GM12878 (cell line): Measurements from ENCODE around the gene HID1. TPM values are rescaled to one million over a fixed set of nuclear protein-coding genes. Genes with fewer than 3 reads are reported as not detected.

Experiments used
- ATAC-seq: fragments of 200-7000 bp; cut with Tn5 transposase; 3 replicates; pipeline ENCODE4 v1.9.1; 2020; ENCODE audit warnings: mild to moderate bottlenecking, moderate library complexity
- BruUV-seq: library from RNA; stranded (reverse); fragments of 400-500 nt; replicated peaks from 2 replicates; lab custom pipeline; 2021; lab: Mats Ljungman, UMichigan
- CTCF ChIA-PET: fragments of 300-600 bp; sonication (Branson Sonifier 250); formaldehyde crosslinking; extraction: SDS; loops from one replicate; lab custom pipeline; 2021; ENCODE audit warnings: inconsistent platforms; lab: Yijun Ruan, JAX
- POLR2A ChIA-PET: fragments of 350-600 bp; formaldehyde crosslinking; extraction: SDS; loops from one replicate; lab custom pipeline; 2021; ENCODE audit warnings: inconsistent platforms; lab: Charles Lee
- RAD21 ChIA-PET: fragments of 300-600 bp; sonication (Branson Sonifier 250); formaldehyde crosslinking; loops from one replicate; lab custom pipeline; 2023; ENCODE audit warnings: antibody characterized with exemption; ENCODE audit not compliant: unreplicated experiment; lab: Charles Lee
- SMC1A ChIA-PET: fragments of 300-600 bp; sonication (Branson Sonifier 250); formaldehyde crosslinking; loops from one replicate; lab custom pipeline; 2023; ENCODE audit not compliant: unreplicated experiment, uncharacterized antibody; lab: Charles Lee
- DNase-seq: peaks from one replicate; pipeline ENCODE4 v3.0.0-alpha.2; 2011; ENCODE audit warnings: low read depth, low spot score
- FAIRE-seq: peaks from 3 replicates; lab custom pipeline; 2011; peaks lifted over from hg19 to GRCh38; lab: Jason Lieb, UNC
- H2AFZ ChIP-seq: 2 replicates; pipeline ENCODE4 v1.6.0; 2011; ENCODE audit warnings: low read depth, low read length, control low read depth; ENCODE audit not compliant: control insufficient read depth
- H3K27ac ChIP-seq: 2 replicates; pipeline ENCODE4 v1.5.1; 2011; ENCODE audit warnings: control low read depth; ENCODE audit not compliant: control insufficient read depth, insufficient read depth
- H3K27me3 ChIP-seq, 2 experiments: replicated peaks in 1 of 2; 2 replicates each; pipeline versions ENCODE4 v1.6.0 to v1.6.1; 2011; ENCODE audit warnings: low read length in 1 of 2; ENCODE audit not compliant: control insufficient read depth in 2 of 2, insufficient read depth in 2 of 2
- H3K36me3 ChIP-seq, 2 experiments: 2 replicates each; pipeline ENCODE4 v1.5.1; 2011; ENCODE audit warnings: low read length in 1 of 2; ENCODE audit not compliant: control insufficient read depth in 2 of 2, insufficient read depth in 2 of 2
- H3K4me1 ChIP-seq: 2 replicates; pipeline ENCODE4 v1.6.1; 2011; ENCODE audit warnings: mild to moderate bottlenecking, low read length, moderate library complexity, mixed read lengths; ENCODE audit not compliant: control insufficient read depth, insufficient read depth
- H3K4me2 ChIP-seq: 2 replicates; pipeline ENCODE4 v1.6.0; 2011; ENCODE audit warnings: control low read depth; ENCODE audit not compliant: control insufficient read depth, insufficient read depth
- H3K4me3 ChIP-seq: fragments of 200-600 bp; sonication (generic); 2 replicates; pipeline ENCODE4 v1.5.1; 2016
- H3K79me2 ChIP-seq: 2 replicates; pipeline ENCODE4 v1.6.0; 2011; ENCODE audit warnings: low read length; ENCODE audit not compliant: control insufficient read depth, insufficient read depth
- H3K9ac ChIP-seq: 2 replicates; pipeline ENCODE4 v1.8.0; 2011; ENCODE audit warnings: low read length, control low read depth, mixed read lengths; ENCODE audit not compliant: control insufficient read depth, insufficient read depth
- H3K9me3 ChIP-seq: replicated peaks from 3 replicates; pipeline ENCODE4 v1.5.1; 2011; ENCODE audit warnings: mild to moderate bottlenecking, low read length; ENCODE audit not compliant: control insufficient read depth, insufficient read depth
- H4K20me1 ChIP-seq: 2 replicates; pipeline ENCODE4 v1.6.0; 2011; ENCODE audit not compliant: control insufficient read depth, insufficient read depth
- ASH2L ChIP-seq: fragments of 300-600, 200-600 bp; sonication (generic); IDR thresholded peaks from 2 replicates; pipeline ENCODE4 v1.6.1; 2017; ENCODE audit warnings: low read depth, mild to moderate bottlenecking, borderline replicate concordance
- BACH1 ChIP-seq: fragments of 450-650 bp; IDR thresholded peaks from 2 replicates; pipeline ENCODE4 v1.6.1; 2017; ENCODE audit warnings: mild to moderate bottlenecking, borderline replicate concordance
- GABPA ChIP-seq: IDR thresholded peaks from 2 replicates; pipeline ENCODE4 v1.6.1; 2014; ENCODE audit warnings: antibody characterized with exemption, low read depth, mild to moderate bottlenecking, inconsistent platforms
- POLR2A ChIP-seq: IDR thresholded peaks from 2 replicates; pipeline ENCODE4 v1.6.1; 2011; ENCODE audit warnings: low read depth, mild to moderate bottlenecking, low read length
- RELA ChIP-seq: fragments of 450-650 bp; IDR thresholded peaks from 2 replicates; pipeline ENCODE4 v1.8.0; 2014; ENCODE audit warnings: borderline replicate concordance; ENCODE audit not compliant: partially characterized antibody
- TBL1XR1 ChIP-seq: IDR thresholded peaks from 2 replicates; pipeline ENCODE4 v1.6.1; 2012; ENCODE audit warnings: low read depth, low read length, improper control_type of control experiment
- TCF7 ChIP-seq: IDR thresholded peaks from 2 replicates; pipeline ENCODE4 v1.6.1; 2014; ENCODE audit warnings: antibody characterized with exemption, borderline replicate concordance
- ZNF622 ChIP-seq: fragments of 450-650 bp; IDR thresholded peaks from 2 replicates; pipeline ENCODE4 v1.6.1; 2017; ENCODE audit warnings: mild to moderate bottlenecking, inconsistent platforms
- WGBS: methylation state at CpG from one replicate; pipeline ENCODE4 v1.1.6; 2016; ENCODE audit warnings: low lambda C conversion rate; ENCODE audit not compliant: insufficient replicate concordance, insufficient coverage; ENCODE audit errors: missing lambda C conversion rate; 5-methylcytosine and 5-hydroxymethylcytosine counted together
- in situ Hi-C: fragments of 300-500 bp; cut with MboI; formaldehyde crosslinking; loops from 9 replicates; pipeline ENCODE4 v1.14.3; 2018; ENCODE audit warnings: mixed read lengths
- intact Hi-C: fragments of 100-400 bp; cut with micrococcal nuclease; formaldehyde crosslinking; loops from one replicate; pipeline ENCODE4 v1.14.2; 2022; ENCODE audit not compliant: unreplicated experiment
- polyA plus RNA-seq, 11 experiments: library from polyadenylated mRNA; depleted of rRNA in 4 of 11; unstranded in 6 of 11; stranded (reverse) in 5 of 11; fragments of >200 nt; fragmentation: Nextera tagmentation in 4 of 11; fragmentation: Illumina TruSeq in 1 of 11; extraction: Ambion mirVana in 4 of 11; extraction: Trizol in 1 of 11; gene quantifications; 1 replicate in 1 of 11; 2 replicates in 10 of 11; pipeline versions ENCODE4 v1.2.1 to v1.2.3, GENCODE V29; 2011 to 2016; ENCODE audit warnings: inconsistent platforms in 2 of 11, missing spikeins in 2 of 11, low read depth in 1 of 11
- total RNA-seq, 4 experiments: library from RNA; depleted of rRNA in 3 of 4; stranded (reverse); fragments of >200 nt in 3 of 4; fragmentation: Illumina TruSeq in 1 of 4; extraction: Trizol in 1 of 4; gene quantifications; 2 replicates each; pipeline versions ENCODE4 v1.2.1 to v1.2.3, GENCODE V29; 2013 to 2021
- TF ChIP-seq, protein P1 (sequence below): fragments of 150-350 bp; IDR thresholded peaks from 2 replicates; pipeline ENCODE4 v1.6.1; 2016; ENCODE audit warnings: low read depth, low read length

HID1 gene
- total and polyA plus RNA-seq, 10 of the 15 experiments (the other 5 are each of a cell fraction or from before 2014, with no cell fraction given) = 0.04 to 0.77 (median 0.32) TPM; not detected in 2

DNA sequence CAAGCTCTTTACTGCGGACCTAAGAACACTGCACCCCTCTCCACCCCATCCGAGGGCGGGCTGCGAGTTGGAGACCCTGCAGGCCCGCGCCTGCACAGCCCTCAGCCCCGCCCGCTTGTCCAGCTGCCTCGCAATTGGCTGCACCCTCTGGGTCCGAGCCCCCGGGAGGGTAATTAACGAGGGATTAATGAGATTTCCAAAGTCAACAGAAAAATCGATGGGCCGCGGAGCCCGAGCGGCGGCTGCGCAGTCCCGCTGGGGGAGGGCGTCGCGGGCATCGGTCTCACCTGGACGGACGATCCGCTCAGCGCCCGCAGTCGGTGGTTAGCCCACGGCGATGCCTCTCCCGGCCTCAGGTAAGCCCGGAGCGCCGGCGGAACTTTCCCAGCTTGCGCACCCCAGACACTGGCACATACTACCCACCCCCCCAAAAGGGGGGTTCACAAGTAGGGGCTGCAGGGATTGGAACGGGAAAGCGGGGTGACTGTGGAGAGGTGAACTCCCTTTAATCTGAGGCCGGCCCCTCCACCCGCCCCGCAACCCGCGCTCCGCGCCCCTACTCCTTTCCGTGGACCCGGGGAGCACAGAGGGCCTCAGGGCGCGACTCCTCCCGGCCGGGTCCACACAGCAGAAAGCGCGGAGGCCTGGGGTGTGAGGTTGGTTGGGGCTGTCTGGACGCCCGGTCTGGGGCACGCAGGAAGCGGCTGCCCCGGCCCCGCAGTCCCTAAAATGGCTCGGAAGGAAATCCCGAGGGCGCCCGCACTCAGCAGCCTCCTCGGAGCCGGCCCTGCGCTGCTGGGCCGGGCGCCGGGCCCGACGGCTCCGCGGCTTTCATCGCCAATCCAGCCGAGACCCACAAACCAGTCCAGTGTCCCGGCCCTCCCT, 36.7 kb downstream of the HID1 start, which contains the start of gene OTOP3:
TSS of gene OTOP3 (plus strand) at position 314 of the 885 bp plus-strand sequence. CDS start at position 338, 24 bp downstream.
- no TSS peak for BruUV-seq
- FAIRE-seq (no peak), ATAC-seq (no peak), DNase-seq (no peak)
- no peaks in the 10 kb centered on the region for H3K4me1 ChIP-seq
- H3K79me2 ChIP-seq = no peaks in the 10 kb centered on the region
- ChIA-PET POLR2A (no interaction called here), CTCF (interaction anchor here (0.6 to 4.8 kb wide), 3 partner anchors 22 to 356 kb away, joined by 5 to 29 read pairs (median 5); no protein-coding TSS in a partner anchor), RAD21 (no interaction called here), SMC1A (no interaction called here)
- no peaks in the 10 kb centered on the region for H3K9me3 ChIP-seq
- peaks cover 8 to 9% of the 10 kb centered on the region in 2 experiments for H3K27me3 ChIP-seq
- no peak within 1 kb of the TSS for H2AFZ ChIP-seq
- H4K20me1 ChIP-seq = no peaks in the 10 kb centered on the region
- H3K4me3 ChIP-seq = no peak within 1 kb of the TSS
- in situ Hi-C loops = no loop called here
- H3K36me3 ChIP-seq = no peaks in the 10 kb centered on the region
- intact Hi-C loops = no loop called here
- no peak within 1 kb of the TSS for H3K27ac ChIP-seq
- no peak for TF ChIP-seq POLR2A
- TF ChIP-seq BACH1 = no peak
- TF ChIP-seq, protein P1, sequence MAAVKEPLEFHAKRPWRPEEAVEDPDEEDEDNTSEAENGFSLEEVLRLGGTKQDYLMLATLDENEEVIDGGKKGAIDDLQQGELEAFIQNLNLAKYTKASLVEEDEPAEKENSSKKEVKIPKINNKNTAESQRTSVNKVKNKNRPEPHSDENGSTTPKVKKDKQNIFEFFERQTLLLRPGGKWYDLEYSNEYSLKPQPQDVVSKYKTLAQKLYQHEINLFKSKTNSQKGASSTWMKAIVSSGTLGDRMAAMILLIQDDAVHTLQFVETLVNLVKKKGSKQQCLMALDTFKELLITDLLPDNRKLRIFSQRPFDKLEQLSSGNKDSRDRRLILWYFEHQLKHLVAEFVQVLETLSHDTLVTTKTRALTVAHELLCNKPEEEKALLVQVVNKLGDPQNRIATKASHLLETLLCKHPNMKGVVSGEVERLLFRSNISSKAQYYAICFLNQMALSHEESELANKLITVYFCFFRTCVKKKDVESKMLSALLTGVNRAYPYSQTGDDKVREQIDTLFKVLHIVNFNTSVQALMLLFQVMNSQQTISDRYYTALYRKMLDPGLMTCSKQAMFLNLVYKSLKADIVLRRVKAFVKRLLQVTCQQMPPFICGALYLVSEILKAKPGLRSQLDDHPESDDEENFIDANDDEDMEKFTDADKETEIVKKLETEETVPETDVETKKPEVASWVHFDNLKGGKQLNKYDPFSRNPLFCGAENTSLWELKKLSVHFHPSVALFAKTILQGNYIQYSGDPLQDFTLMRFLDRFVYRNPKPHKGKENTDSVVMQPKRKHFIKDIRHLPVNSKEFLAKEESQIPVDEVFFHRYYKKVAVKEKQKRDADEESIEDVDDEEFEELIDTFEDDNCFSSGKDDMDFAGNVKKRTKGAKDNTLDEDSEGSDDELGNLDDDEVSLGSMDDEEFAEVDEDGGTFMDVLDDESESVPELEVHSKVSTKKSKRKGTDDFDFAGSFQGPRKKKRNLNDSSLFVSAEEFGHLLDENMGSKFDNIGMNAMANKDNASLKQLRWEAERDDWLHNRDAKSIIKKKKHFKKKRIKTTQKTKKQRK = no peak
- no peak for TF ChIP-seq GABPA
- no peak for TF ChIP-seq TBL1XR1
- TF ChIP-seq ZNF622 = no peak
- no peak for TF ChIP-seq ASH2L
- no peak for TF ChIP-seq TCF7
- TF ChIP-seq RELA = no peak
- H3K4me2 ChIP-seq = no peak within 1 kb of the TSS
- WGBS = 25% methylated on average over 67 of the region's 78 CpGs
- no peak within 1 kb of the TSS for H3K9ac ChIP-seq
